Astrocyte of the spinal cord (primary cell): ENCODE results near the gene HMGXB4.

Experiments used
- DNase-seq: peaks from one replicate; pipeline ENCODE4 v3.0.0; 2011; ENCODE audit warnings: low read depth, low spot score
- H3K4me3 ChIP-seq: 2 replicates; pipeline ENCODE4 v1.5.1; 2011; ENCODE audit warnings: low read depth, mild to moderate bottlenecking, low read length, moderate library complexity
- in situ Hi-C: cut with HindIII; loops from 2 replicates; pipeline ENCODE4 v1.10.0; 2017; ENCODE audit warnings: low sequenced_read_pairs
- TF ChIP-seq, protein P1 (sequence below): IDR thresholded peaks from 2 replicates; pipeline ENCODE4 v1.5.1; 2012; ENCODE audit warnings: low read depth, mild to moderate bottlenecking, low read length, inconsistent platforms

The HMGXB4 gene

DNA sequence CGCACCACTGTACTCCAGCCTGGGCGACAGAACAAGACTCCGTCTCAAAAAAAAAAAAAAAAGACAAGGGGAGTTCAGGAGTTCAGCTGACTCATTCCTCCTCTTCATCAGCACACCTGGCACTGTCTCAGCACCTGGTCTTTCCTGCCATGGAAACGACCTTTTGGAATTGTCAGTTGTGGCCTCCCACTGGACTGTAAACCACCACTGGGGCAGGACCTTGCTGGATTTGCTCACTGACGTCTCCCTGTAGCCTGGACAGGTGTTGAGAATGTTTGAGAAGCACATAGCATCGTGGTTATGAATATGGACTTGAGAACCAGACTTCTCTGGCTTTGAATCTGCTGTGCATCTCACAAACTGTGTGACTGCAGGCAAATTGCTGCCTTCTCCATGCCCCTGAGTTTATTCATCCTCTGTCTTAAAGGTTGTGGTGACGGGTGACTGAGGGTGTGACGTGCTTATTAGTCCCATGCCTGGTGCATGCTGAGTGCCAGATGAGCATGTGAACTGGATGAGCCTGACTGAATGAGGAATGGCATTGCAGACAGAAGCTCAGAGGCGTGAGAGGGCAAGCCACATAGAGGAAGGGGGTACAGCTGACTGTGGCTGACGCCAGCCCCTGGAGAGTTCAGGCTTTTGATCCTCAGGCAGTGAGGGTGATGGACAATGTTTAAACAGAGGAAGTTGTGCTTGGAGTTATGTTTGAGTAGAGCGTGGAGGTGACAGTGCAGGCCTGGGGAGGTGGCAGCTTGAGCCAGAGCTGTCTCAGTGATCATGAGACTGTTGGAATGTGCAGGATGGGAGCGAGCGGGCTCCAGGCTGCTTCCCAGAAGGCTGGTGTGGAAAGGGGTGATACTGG lies 55.1 kb downstream of the HMGXB4 start:
- no peak overlapping the region for H3K4me3 ChIP-seq
- peak; percentile 56 for DNase-seq
- TF ChIP-seq, protein P1, sequence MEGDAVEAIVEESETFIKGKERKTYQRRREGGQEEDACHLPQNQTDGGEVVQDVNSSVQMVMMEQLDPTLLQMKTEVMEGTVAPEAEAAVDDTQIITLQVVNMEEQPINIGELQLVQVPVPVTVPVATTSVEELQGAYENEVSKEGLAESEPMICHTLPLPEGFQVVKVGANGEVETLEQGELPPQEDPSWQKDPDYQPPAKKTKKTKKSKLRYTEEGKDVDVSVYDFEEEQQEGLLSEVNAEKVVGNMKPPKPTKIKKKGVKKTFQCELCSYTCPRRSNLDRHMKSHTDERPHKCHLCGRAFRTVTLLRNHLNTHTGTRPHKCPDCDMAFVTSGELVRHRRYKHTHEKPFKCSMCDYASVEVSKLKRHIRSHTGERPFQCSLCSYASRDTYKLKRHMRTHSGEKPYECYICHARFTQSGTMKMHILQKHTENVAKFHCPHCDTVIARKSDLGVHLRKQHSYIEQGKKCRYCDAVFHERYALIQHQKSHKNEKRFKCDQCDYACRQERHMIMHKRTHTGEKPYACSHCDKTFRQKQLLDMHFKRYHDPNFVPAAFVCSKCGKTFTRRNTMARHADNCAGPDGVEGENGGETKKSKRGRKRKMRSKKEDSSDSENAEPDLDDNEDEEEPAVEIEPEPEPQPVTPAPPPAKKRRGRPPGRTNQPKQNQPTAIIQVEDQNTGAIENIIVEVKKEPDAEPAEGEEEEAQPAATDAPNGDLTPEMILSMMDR: no peak
- in situ Hi-C loops: no loop called here

DNA sequence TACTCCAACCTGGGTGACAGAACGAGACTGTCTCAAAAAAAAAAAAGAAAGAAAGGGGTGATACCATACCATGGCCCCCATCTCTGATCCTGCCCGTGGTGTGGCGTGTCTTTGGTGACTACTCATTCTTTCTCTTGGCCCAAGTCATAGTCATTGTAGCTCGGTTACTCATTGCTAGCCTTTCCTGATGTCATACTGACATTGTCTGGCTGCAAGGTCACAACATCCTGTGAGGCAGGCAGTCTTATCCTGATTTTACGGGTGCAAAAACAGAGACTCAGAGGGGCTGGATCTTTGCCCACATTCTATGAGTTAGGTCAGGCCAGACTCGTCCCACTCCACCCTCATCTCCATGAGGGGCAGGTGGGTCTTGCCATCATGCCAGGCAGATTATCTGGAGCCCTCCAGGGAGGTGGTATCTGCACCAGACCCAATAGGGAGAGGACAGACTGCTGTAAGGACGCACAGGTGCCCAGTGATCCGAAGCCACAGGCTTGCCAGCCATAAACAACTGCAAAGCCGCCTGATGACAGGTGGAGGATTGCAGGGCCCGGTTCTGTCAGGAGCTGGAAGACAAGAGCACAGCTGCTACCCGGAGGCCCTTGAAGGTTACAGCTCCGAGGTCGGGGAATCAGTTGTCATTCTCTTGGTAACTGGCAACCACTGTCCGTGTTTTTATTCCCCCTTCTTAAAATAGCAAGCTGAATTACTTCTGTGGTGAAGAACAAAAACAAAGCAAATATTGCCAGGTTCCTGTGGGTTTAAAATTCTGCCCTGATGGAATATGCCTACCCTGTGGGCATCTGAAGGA lies 56.2 kb downstream of the HMGXB4 start:
- DNase-seq: peak; percentile 82
- TF ChIP-seq, protein P1: no peak
- in situ Hi-C loops: no loop called here
- no peak overlapping the region for H3K4me3 ChIP-seq

DNA sequence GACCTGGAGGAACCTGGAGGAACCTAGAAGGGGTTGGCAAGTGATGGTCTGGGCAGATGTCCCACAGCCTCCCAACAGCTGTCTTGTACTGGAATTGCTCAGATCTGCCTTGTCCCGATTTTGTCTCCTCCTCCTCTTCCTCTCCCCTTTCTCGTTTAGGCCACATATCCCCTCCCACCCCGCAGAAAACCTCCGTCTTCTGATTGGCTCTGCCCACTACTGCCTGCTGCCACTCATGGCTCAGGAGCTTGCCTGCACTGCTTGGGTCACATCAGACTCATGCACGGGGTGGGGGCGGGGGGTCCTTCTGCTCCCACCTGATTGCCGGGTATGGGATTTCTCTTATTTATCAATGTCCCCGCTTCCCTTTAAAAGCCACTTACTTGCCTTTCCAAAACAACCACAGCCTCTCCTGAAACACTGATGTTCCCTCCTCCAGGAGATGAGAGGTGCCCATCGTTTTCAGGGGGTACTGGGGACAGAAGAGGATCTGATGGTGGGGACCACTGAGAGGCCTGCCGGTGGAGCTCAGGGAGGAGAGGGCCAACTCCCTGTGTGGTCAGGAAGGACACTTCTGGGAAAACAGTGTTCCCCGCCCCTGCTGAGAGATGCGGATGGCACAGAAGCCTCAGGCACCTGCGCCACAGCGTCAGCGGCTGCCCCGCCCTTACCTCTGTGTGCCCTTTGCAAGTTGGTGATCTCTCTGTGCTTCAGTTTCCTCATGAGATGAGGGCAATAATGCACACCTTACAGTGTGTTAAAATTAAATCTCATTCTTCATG lies 57.1 kb downstream of the HMGXB4 start:
- DNase-seq: no peak
- in situ Hi-C loops: no loop called here
- H3K4me3 ChIP-seq: no peak overlapping the region
- TF ChIP-seq, protein P1: no peak

DNA sequence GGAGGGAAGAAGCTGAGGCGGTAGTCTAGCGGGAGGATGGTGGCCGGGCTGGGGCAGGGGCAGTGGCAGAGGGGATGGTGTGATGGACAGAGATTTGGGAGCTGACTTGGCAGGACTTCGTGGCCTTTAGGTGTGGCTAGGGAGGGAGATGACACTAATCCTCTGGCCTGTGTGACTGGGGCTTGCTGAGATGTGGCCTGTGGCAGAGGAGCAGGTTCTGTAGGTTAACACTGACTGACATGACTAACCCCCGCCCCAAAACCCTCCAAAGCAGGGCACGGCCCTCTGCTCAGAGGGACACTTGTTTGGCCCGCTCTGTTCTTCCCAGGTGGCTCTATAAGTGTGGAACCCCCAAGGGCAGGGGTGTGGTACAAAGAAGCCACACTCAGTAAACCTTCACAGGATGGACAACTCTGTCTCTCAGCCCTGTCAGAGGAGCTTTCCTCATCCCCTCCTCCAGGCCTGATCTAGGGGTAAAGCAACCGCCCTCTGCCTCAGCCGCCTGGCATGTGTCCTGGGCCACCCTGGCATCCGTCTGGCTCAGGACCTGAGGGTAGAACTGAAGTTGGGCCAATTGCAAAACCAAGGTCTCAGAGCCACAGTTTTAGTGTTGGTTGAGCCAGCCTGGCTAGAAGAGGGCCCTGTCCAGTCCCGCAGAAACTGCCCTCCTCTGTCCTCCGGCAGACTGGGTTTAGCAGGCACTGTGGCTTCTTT lies 58.0 kb downstream of the HMGXB4 start:
- in situ Hi-C loops: no loop called here
- DNase-seq: no peak
- H3K4me3 ChIP-seq: no peak overlapping the region
- TF ChIP-seq, protein P1: no peak

DNA sequence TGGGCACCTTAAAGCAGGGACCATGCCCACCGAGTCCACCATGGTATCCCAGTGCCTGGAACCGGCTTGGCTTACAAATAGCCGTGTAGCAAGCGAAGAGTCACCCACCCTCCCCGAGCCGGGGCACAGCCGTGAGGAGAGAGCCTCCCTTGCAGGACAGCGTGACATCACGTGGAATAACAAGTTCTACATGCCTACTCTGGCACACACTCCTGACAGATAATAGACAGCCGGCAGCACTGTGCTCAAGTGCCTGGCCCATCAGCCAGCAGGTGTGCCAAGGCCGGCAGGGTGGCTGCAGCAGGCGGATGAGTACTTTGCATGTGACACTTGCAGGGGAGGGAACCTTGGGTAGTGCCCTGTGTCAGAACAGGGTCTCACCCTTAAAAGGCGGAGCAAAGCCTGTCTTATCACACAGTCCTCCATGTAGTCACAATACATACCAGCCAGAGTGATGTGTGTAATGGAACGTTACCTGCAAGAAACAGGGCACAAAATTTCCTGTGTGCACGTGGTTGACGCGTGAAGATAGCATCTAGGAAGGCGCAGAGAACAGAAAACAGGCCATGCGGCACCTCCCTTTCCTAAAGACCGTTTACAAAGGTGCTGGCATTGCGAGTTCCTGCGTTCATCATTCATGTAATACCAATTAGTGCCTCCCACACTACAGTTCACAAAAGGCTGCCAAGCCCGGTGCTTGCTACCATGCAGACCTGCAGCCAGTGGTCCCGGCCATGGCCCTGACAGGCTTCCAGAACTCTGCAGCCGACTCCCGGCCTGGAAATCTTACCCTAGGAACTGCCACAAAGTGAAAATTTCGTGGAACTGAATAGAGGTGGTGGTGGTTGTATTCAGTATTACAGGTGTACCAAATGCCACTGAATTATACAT lies 58.8 kb downstream of the HMGXB4 start:
- DNase-seq: no peak
- TF ChIP-seq, protein P1: no peak
- no peak overlapping the region for H3K4me3 ChIP-seq
- in situ Hi-C loops: no loop called here
